HG02763 (cell line): ENCODE measurements around the gene TEN1.
"Not testable (repeated sequence)": the region's sequence is repeated elsewhere in the genome, so short reads cannot be mapped to it uniquely, and the experiment has no call there.

Experiments
- ATAC-seq: cut with Tn5 transposase; IDR thresholded peaks from one replicate; pipeline ENCODE4 v1.9.1; 2021; ENCODE audit warnings: mild to moderate bottlenecking, moderate library complexity; ENCODE audit not compliant: unreplicated experiment

The TEN1 gene

GRCh38 chr17:76024353-76024752 is 45.3 kb downstream of the TEN1 start:
- no peak for ATAC-seq

- ATAC-seq: no peak
Observed at GRCh38 chr17:76025294-76025693, 46.3 kb downstream of the TEN1 start.

- no peak for ATAC-seq
Observed at GRCh38 chr17:76026714-76027158, 47.7 kb downstream of the TEN1 start.

GRCh38 chr17:76027159-76027839 is 48.3 kb downstream of the TEN1 start, which contains the start of gene EVPL:
Gene EVPL (minus strand): TSS chr17:76027306. CDS start chr17:76027198, 108 bp downstream.
- no peak for ATAC-seq

- no peak for ATAC-seq
Observed at GRCh38 chr17:76032073-76032779, 53.2 kb downstream of the TEN1 start.

GRCh38 chr17:76032780-76033108 is 53.7 kb downstream of the TEN1 start:
- ATAC-seq: no peak

- no peak for ATAC-seq
Observed at GRCh38 chr17:76033139-76033538, 54.1 kb downstream of the TEN1 start.

- no peak for ATAC-seq
Observed at GRCh38 chr17:76034428-76035350, 55.6 kb downstream of the TEN1 start.

GRCh38 chr17:76036497-76037261 is 57.6 kb downstream of the TEN1 start:
- no peak for ATAC-seq

- ATAC-seq: no peak
Observed at GRCh38 chr17:76038050-76038449, 59.0 kb downstream of the TEN1 start.

GRCh38 chr17:76039121-76039520 is 60.1 kb downstream of the TEN1 start:
- no peak for ATAC-seq

GRCh38 chr17:76040376-76040775 is 61.3 kb downstream of the TEN1 start:
- ATAC-seq: no peak

- not testable (repeated sequence) for ATAC-seq
Observed at GRCh38 chr17:76042868-76043267, 63.8 kb downstream of the TEN1 start.

GRCh38 chr17:76044475-76045007 is 65.5 kb downstream of the TEN1 start:
- not testable (repeated sequence) for ATAC-seq

GRCh38 chr17:76046064-76046463 is 67.0 kb downstream of the TEN1 start:
- no peak for ATAC-seq

GRCh38 chr17:76048025-76048605 is 69.1 kb downstream of the TEN1 start:
- ATAC-seq: no peak

- ATAC-seq: no peak
Observed at GRCh38 chr17:76048711-76049110, 69.7 kb downstream of the TEN1 start.

- no peak for ATAC-seq
Observed at GRCh38 chr17:76049239-76049638, 70.2 kb downstream of the TEN1 start.

- no peak for ATAC-seq
Observed at GRCh38 chr17:76049836-76050537, 70.9 kb downstream of the TEN1 start.
